Left ventricle myocardium inferior (tissue), 1 donor: ENCODE results near the gene ATG7. TPM values are rescaled to one million over a fixed set of nuclear protein-coding genes. Genes with fewer than 3 reads are reported as not detected.
"Not testable (repeated sequence)": the region's sequence is repeated elsewhere in the genome, so short reads cannot be mapped to it uniquely, and the experiment has no call there.

Source experiments
- DNase-seq: peaks from one replicate; pipeline ENCODE4 v3.0.0-alpha.2; 2020
- H3K27ac ChIP-seq: fragments of 200-600 bp; replicated peaks from 2 replicates; pipeline ENCODE4 v1.8.0; 2021
- H3K27me3 ChIP-seq: fragments of 200-600 bp; 2 replicates; pipeline ENCODE4 v1.8.0; 2021; ENCODE audit warnings: low read depth
- H3K36me3 ChIP-seq: fragments of 200-600 bp; 2 replicates; pipeline ENCODE4 v1.8.0; 2021
- H3K4me1 ChIP-seq: fragments of 200-600 bp; 2 replicates; pipeline ENCODE4 v1.8.0; 2021
- H3K4me3 ChIP-seq: fragments of 200-600 bp; 2 replicates; pipeline ENCODE4 v1.8.0; 2021; ENCODE audit warnings: mild to moderate bottlenecking, moderate library complexity
- H3K9me3 ChIP-seq: fragments of 200-600 bp; replicated peaks from 2 replicates; pipeline ENCODE4 v1.8.0; 2021
- intact Hi-C: fragments of 100-400 bp; cut with micrococcal nuclease; formaldehyde crosslinking; loops from one replicate; pipeline ENCODE4 v1.11.0; 2022
- total RNA-seq: library from RNA; stranded (reverse); fragmentation: NEBNext Ultra II Directional; extraction: Animal tissue kit (Norgen Biotek cat#: 25700); gene quantifications from one replicate; pipeline ENCODE4 v1.2.1, GENCODE V29; 2021
- TF ChIP-seq, protein P1 (sequence below): fragments of 200-600 bp; IDR thresholded peaks from 2 replicates; pipeline ENCODE4 v1.8.0; 2021; ENCODE audit warnings: antibody characterized with exemption, mild to moderate bottlenecking, borderline replicate concordance
- donor health status: DM: no; HTN: yes; CAD: no; lungs with severe emphysema.

Gene ATG7
- total RNA-seq, 1 donor from 2014 or later, result 15.7 TPM

GRCh38 chr3:11435440-11436165 is 163.4 kb downstream of the ATG7 start:
- Histone ChIP-seq H3K9me3 (no peaks in the 10 kb centered on the region), H3K36me3 (no peaks in the 10 kb centered on the region), H3K4me1 (peaks cover 37% of the 10 kb centered on the region), H3K27ac (peak overlapping the region; percentile 74), H3K4me3 (no peak overlapping the region), H3K27me3 (no peaks in the 10 kb centered on the region)
- DNase-seq, result no peak
- intact Hi-C loops, result no loop called here
- TF ChIP-seq, protein P1, sequence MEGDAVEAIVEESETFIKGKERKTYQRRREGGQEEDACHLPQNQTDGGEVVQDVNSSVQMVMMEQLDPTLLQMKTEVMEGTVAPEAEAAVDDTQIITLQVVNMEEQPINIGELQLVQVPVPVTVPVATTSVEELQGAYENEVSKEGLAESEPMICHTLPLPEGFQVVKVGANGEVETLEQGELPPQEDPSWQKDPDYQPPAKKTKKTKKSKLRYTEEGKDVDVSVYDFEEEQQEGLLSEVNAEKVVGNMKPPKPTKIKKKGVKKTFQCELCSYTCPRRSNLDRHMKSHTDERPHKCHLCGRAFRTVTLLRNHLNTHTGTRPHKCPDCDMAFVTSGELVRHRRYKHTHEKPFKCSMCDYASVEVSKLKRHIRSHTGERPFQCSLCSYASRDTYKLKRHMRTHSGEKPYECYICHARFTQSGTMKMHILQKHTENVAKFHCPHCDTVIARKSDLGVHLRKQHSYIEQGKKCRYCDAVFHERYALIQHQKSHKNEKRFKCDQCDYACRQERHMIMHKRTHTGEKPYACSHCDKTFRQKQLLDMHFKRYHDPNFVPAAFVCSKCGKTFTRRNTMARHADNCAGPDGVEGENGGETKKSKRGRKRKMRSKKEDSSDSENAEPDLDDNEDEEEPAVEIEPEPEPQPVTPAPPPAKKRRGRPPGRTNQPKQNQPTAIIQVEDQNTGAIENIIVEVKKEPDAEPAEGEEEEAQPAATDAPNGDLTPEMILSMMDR, result no peak

DNA sequence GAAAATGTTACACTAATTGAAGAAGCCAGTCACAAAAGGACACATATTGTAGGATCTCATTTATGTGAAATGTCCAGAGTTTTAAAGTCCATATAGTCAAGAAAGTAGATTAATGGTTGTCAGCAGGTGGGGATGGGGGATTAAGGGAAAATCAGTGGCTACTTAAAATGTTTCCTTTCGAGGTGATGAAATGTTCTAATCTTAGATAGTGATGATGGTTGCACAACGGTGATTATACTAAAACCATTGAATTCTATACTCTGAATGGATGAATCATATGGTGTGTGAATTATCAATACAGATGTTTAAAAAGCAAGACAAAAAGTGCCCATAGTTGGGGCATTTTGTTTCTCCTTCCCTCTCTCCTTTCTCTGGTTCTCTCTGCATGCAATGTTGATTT is 164.6 kb downstream of the ATG7 start:
- no peaks in the 10 kb centered on the region for H3K27me3 ChIP-seq
- no peak overlapping the region for H3K4me3 ChIP-seq
- TF ChIP-seq, protein P1, result no peak
- H3K4me1 ChIP-seq, result peaks cover 27% of the 10 kb centered on the region
- no peak for DNase-seq
- intact Hi-C loops, result no loop called here
- H3K36me3 ChIP-seq, result no peaks in the 10 kb centered on the region
- no peak overlapping the region for H3K27ac ChIP-seq
- H3K9me3 ChIP-seq, result no peaks in the 10 kb centered on the region

DNA sequence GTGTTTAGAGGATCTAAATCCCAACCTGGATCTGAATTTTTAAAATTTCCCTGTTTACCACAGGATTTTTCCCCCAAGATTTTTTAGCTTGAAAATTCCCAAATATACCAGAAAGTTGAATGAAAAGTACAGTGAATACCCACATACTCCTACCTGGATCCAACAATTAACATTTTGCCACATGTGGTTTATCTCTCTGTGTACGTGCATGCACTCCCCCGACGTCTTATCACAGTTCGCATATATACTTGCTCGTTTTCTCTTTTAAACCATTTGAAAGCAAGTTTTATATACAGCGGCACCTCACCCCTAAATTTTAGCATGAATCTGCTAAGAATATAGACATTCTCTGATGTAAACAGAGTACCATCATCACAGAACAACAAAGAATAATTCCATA is 165.3 kb downstream of the ATG7 start:
- no peak overlapping the region for H3K27ac ChIP-seq
- TF ChIP-seq, protein P1, result no peak
- H3K36me3 ChIP-seq, result no peaks in the 10 kb centered on the region
- H3K4me3 ChIP-seq, result no peak overlapping the region
- intact Hi-C loops, result no loop called here
- no peaks in the 10 kb centered on the region for H3K27me3 ChIP-seq
- H3K9me3 ChIP-seq, result no peaks in the 10 kb centered on the region
- no peak for DNase-seq
- peaks cover 26% of the 10 kb centered on the region for H3K4me1 ChIP-seq

DNA sequence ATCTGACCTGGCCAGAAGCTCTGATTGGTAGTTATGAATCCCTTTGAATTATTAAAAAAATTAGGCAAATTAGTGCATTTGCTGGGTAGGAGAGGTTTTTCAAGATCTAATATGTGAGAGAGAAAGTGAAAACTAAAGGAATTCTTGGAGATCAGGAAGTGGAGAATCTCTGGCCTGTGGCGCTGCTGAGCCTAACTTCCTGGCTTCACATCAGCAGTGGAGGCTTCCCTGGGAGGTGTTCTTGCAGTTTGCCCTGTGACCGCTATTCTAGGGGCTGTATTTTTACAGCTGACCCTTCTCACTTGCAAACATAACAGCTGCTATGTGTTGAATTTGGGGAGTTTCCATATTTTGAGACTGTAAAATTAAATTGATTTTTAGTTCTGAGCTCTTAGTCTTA is 166.4 kb downstream of the ATG7 start:
- H3K4me3 ChIP-seq, result no peak overlapping the region
- no peaks in the 10 kb centered on the region for H3K27me3 ChIP-seq
- intact Hi-C loops, result no loop called here
- no peaks in the 10 kb centered on the region for H3K9me3 ChIP-seq
- H3K4me1 ChIP-seq, result peaks cover 22% of the 10 kb centered on the region
- no peak for DNase-seq
- TF ChIP-seq, protein P1, result no peak
- no peak overlapping the region for H3K27ac ChIP-seq
- no peaks in the 10 kb centered on the region for H3K36me3 ChIP-seq

GRCh38 chr3:11441346-11441745 is 169.1 kb downstream of the ATG7 start:
- H3K27ac ChIP-seq, H3K9me3 ChIP-seq, DNase-seq, H3K4me3 ChIP-seq, intact Hi-C loops, H3K36me3 ChIP-seq, H3K27me3 ChIP-seq: not testable (repeated sequence)
- peaks cover 11% of the 10 kb centered on the region for H3K4me1 ChIP-seq

DNA sequence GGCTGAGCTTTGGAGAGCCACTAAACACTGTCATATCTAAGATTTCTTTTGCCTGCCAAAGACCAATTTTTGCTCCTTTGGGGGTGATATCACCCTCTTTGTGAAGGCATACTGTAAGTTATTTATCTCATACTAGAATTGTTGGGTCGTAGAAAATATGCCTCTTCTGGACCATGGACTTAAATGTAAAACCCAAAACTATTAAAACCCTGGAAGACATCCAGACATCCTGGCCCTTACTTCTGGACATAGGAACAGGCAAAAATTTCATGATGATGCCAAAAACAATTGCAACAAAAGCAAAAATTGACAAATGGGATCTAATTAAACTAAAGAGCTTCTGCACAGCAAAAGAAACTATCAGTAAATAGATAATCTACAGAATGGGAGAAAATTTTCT is 172.2 kb downstream of the ATG7 start:
- Histone ChIP-seq H3K9me3 (no peaks in the 10 kb centered on the region), H3K4me3 (no peak overlapping the region), H3K36me3 (no peaks in the 10 kb centered on the region), H3K27ac (no peak overlapping the region), H3K4me1 (peaks cover 8% of the 10 kb centered on the region), H3K27me3 (no peaks in the 10 kb centered on the region)
- DNase-seq, result no peak
- intact Hi-C loops, result no loop called here
- TF ChIP-seq, protein P1, result no peak

GRCh38 chr3:11445193-11445592 is 173.0 kb downstream of the ATG7 start:
- DNase-seq, H3K4me1 ChIP-seq, H3K9me3 ChIP-seq, H3K27ac ChIP-seq, H3K27me3 ChIP-seq, H3K4me3 ChIP-seq, H3K36me3 ChIP-seq, intact Hi-C loops: not testable (repeated sequence)
